Embryonic facial prominence (tissue), 1 donor: ENCODE results near the gene RASGRP1.

Experiments used
- DNase-seq: peaks from one replicate; pipeline ENCODE4 v3.0.0-alpha.2; 2016; ENCODE audit errors: extremely low spot score

Gene RASGRP1

DNA sequence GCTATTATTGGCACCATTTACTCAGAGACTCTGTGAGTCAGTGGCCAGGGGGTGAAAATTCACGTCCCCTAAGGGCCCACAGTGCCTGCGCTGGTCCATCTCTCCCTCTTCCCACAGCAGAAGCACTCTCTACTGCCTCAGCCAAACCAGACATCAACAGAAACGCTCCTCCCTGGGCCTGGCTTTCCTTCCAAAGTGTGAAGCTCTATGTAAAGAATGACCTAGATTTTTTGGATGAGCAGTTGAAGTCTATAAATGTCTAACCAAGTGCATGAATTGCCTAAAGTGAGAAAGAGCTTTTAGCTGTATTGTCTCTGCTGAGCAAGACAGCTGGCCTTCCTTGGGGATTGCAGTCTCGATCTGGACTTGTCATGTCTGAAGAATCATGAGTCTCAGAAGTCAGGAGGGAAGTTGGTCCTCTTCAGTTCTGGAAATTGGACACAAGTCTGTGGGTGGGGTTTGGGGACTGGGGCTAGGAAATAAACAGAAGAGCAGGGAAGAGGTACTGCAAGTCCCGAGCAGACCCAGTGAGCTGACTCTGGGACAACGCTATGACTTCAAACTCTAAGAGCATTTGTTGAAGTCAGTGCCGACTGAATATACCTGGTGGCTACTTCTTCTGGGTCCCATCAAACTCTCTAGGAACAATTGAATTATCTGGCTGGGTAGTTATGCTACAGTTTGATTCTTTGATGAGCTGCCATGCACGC, 29.0 kb downstream of the RASGRP1 start:
- no peak for DNase-seq

GRCh38 chr15:38534691-38535090, 29.9 kb downstream of the RASGRP1 start:
- DNase-seq: no peak

- DNase-seq: no peak
These were observed 30.7 kb downstream of the RASGRP1 start for GRCh38 chr15:38533926-38534325.

- no peak for DNase-seq
These were observed 31.1 kb downstream of the RASGRP1 start for GRCh38 chr15:38533416-38533915.

- DNase-seq: no peak
These were observed 31.9 kb downstream of the RASGRP1 start for GRCh38 chr15:38532728-38533127.

DNA sequence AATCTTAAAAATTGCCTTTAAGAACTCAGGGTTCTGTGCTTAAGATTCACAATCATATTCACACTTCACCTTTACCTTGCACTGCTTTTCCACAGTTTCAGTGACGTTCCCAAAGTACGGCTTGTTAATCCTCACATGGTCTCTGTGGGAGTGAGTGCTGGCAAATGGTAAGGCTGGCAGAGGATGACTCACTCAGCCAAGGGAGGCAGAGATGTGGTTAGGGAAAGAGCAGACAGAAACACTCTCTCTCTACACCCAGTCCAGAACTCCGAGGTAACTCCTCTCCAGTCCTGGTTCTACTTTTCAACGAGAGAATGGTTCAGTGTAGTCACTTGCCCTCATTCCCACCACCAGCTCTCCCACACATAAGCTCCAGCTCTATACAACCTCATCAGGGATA, 33.1 kb downstream of the RASGRP1 start:
- no peak for DNase-seq

DNA sequence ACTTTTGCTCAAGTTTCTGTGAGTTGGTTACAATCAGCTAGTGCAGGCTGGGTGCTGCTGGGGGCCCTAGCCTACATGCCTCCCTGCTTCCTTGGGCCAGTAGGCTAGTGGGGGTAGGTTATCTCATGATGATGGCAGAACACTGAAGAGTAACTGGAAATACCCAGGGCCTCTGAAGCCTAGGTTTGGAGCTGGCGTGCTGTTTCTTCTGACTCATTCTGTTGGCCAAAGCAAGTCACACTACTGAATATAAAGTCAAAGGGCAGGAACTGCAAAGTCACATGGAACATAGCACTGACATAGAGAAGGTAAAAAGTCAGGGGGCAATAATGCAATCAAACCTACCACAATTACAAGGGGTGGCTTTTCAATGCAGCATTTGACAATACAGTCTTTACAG, 34.5 kb downstream of the RASGRP1 start:
- no peak for DNase-seq

DNA sequence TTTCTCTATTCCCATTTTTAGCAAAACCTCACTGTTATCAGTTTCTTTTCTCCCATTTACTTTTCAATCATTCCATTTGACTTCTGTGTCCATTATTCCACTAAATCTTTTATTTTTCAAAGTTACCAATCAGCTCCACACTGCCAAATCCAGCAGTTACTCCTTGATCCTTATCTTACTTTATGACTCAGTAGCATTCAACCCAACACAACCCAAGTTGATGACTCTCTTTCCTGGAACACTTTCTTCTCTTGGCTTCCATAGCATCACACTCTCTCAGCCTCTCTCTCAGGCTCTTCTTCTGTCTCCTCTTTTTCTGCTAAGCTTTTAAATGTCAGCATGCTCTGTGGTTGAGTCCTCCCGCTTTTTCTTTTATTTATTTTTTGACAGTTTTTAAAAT, 36.3 kb downstream of the RASGRP1 start:
- no peak for DNase-seq

DNA sequence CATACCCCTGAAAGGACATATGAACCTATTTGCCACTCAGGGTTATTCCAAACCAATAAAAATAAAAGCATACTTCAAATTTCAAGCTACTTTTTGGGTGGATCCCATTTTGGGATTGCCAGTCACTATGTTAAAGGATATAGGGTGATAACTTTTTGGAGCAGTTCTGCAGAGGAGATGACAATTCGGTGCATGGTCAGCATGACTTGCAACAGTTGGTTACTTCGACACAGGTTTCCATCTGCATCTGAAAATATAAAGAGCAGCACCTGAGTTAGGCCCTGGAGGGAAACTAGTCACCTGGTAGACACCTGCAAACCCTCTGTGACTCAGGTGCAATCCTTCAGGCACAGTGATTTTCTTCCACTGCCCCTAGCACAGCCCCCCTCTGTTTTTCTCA, 38.5 kb downstream of the RASGRP1 start:
- no peak for DNase-seq

GRCh38 chr15:38525489-38525888, 39.1 kb downstream of the RASGRP1 start:
- no peak for DNase-seq

GRCh38 chr15:38524156-38524555, 40.5 kb downstream of the RASGRP1 start:
- no peak for DNase-seq

DNA sequence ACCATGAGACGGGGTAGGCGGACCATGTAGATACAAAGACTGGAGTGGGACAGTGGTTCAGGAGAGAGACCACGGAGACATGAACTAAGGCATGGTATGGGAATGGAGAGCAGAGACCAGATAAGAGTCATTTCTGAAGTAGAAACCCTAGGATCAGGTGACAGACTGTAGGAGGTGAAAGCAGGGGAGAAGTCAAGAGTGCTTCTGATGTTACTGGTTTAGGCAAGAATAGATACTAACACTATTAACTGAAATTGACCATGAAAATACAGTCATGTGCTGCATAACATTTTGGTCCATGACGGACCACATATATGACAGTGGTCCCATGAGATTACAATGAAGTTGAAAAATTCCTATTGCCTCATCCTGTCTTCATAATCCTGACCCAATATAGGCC, 41.7 kb downstream of the RASGRP1 start:
- no peak for DNase-seq

DNA sequence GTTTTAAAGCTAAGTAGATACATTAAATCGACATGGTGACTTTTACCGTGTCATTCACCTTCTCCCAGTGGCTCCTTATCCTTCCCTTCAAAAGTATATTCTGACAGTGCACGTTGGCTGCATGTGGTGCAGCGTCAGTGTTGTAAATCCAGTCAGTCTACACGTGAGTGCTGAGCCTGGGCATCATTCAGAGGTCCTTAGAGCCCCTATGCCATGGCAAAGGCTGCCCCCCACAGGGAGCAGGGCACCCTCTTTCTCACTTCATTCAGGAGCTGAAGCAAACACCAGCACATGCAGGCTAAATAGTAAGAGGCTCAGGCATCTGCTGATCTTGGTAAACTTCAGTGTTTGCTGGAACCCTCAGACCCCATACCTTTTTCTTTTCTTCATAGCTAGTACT, 43.3 kb downstream of the RASGRP1 start:
- DNase-seq: no peak

GRCh38 chr15:38520035-38520434, 44.6 kb downstream of the RASGRP1 start:
- no peak for DNase-seq

DNA sequence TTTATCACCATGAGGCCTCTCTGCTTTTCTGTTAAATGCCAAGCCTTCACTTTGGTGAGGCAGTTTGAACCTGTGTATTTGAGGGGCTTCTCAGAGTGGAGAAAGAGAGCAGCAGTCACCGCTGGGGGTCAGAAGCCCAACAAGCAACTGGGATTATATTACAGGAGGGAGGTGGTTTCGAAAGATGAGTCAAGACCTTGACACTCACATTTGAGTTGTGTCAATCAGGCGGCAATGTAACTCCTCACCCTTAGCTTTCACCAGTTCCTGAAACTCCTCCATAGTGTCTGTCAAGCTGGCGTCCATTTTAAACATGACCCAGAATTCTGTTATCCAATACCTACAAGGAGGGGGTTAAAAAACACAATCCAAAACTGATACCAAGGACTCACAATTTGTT, 46.5 kb downstream of the RASGRP1 start:
- no peak for DNase-seq

GRCh38 chr15:38517312-38517975, 47.2 kb downstream of the RASGRP1 start:
- DNase-seq: no peak

DNA sequence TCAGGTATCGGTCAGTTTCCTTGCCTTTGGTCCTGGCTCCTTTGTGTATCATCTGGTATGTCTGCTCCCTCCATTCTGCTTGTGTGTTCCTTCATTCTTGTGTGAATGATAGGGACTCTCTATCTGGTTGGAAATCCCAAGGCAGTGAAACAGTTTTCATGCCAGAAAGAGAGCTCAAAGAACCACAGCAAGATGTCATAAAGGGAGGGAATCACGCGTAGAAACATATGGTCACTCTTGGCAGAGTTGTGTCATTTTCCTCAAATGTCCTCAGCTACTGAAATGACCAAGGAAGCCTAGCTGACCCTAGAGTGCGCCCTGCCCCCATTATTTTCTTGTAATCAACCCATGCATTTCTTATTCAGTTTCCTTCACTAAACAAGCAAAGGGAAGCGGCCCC, 48.0 kb downstream of the RASGRP1 start:
- DNase-seq: no peak

GRCh38 chr15:38514601-38515000, 50.0 kb downstream of the RASGRP1 start:
- no peak for DNase-seq

DNA sequence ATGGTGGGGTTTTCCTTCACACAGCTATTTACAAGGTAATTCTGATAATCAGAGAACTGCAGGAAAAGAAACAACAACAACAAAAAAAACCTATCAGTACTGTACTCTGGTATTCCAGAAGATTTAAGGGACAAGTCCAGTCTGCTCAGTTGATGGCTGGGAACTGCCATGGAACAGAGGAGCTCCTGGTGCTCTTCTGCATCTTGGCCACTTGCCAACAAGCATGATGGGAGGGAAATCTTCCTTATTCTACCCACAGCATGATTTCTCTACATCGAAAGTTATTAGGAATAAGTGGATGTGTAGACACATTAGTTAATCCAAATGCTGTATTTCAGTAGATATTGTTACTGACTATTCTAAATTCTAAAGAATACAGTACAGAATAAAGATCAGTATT, 51.7 kb downstream of the RASGRP1 start:
- DNase-seq: no peak

- DNase-seq: no peak
These were observed 55.5 kb downstream of the RASGRP1 start for GRCh38 chr15:38509152-38509551.

DNA sequence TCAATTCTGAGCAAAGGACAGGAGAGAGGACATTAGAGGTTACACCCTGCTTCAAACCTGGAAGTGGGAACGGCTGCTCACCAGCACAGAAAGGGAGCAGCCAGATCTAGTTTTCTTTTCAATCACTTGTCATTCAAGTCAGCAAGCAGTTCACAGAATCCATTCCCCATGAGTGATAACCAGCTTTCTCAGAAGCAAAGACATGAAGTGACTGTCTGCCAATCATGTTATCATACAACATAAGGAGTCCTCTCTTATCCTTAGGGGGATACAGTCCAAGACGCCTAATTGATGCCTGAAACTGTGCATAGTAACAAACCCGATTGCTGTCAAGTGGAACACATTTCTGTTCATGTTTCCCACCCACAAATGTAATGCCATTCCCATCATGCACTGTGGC, 56.0 kb downstream of the RASGRP1 start:
- DNase-seq: no peak

GRCh38 chr15:38507570-38507969, 57.0 kb downstream of the RASGRP1 start:
- no peak for DNase-seq

DNA sequence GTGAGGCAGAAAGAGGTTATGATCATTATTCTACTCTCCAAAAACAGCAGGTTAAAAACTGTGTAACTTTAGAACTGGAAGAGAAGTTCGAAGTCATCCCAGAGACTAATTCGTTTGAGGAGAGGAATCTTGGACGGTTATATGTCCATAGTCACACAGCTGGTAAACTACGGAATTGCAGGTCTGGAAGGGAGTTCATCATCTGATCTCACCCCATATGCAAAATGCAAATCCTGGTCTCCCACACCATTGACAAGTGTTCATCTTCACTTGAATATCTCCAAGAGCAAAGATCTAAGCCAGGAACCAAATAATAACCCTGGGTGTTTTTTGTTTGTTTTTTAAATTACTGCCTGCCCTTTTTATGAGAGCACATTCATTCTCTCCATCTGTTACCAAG, 57.6 kb downstream of the RASGRP1 start:
- DNase-seq: no peak
